ENCODE data around the gene TMEM38B.

The TMEM38B gene

GRCh38 chr9:105822814-105823213 is 128.5 kb downstream of the TMEM38B start:
- no peak for TF ChIP-seq CTCF (IDR thresholded peaks at IDR 0.05; ENCODE audit: low read depth, low read length, missing control alignments)
- H3K4me3 ChIP-seq (ENCODE audit: low read depth, low read length) = no peak overlapping the region
- no peaks in the 10 kb centered on the region for H3K36me3 ChIP-seq (replicated peaks)
- H3K27ac ChIP-seq = no peak overlapping the region
- in situ Hi-C loops (cut with HindIII; ENCODE audit: low pct_ligation_motif_present, low sequenced_read_pairs) = no loop called here
- no peak for DNase-seq
- H3K27me3 ChIP-seq (replicated peaks) = no peaks in the 10 kb centered on the region

All from brain microvascular endothelial cell (primary cell).